Esophagus squamous epithelium (tissue), 5 donors: Measurements from ENCODE around the gene CDK16. TPM values are rescaled to one million over a fixed set of nuclear protein-coding genes. Genes with fewer than 3 reads are reported as not detected.

Source experiments
- DNase-seq: peaks from one replicate; lab custom pipeline; 2025; lab: John Stamatoyannopoulos, UW
- H3K27ac ChIP-seq, 4 donors: fragments of 200-600 bp; sonication (generic); one replicate each; pipeline ENCODE4 v1.5.1; 2016 to 2019; ENCODE audit warnings: mild to moderate bottlenecking in 1 of 4
- H3K27me3 ChIP-seq, 4 donors: fragments of 200-600 bp; sonication (generic); 1 replicate in 3 of 4; 2 replicates in 1 of 4; pipeline versions ENCODE4 v1.5.1 to v1.6.0; 2017 to 2021; ENCODE audit warnings: antibody characterized with exemption in 1 of 4
- H3K36me3 ChIP-seq, 3 donors: fragments of 200-600 bp; sonication (generic); one replicate each; pipeline ENCODE4 v1.5.1; 2016 to 2019
- H3K4me1 ChIP-seq, 3 donors: fragments of 200-600 bp; sonication (generic); one replicate each; pipeline ENCODE4 v1.5.1; 2017 to 2019
- H3K4me3 ChIP-seq, 4 donors: fragments of 200-600 bp; sonication (generic); 1 replicate in 3 of 4; 2 replicates in 1 of 4; pipeline ENCODE4 v1.5.1; 2016 to 2019; ENCODE audit warnings: mild to moderate bottlenecking in 2 of 4, moderate library complexity in 1 of 4
- H3K9me3 ChIP-seq, 3 donors: fragments of 200-600 bp; sonication (generic); one replicate each; pipeline ENCODE4 v1.5.1; 2016 to 2019
- POLR2A ChIP-seq, 4 donors: fragments of 450-650 bp; IDR thresholded peaks; one replicate each; pipeline ENCODE4 v1.6.1; 2017; ENCODE audit warnings: antibody characterized with exemption in 4 of 4, mild to moderate bottlenecking in 4 of 4, moderate library complexity in 3 of 4
- WGBS, 2 donors: methylation state at CpG; one replicate each; pipeline ENCODE4 v1.1.5; 2018; 5-methylcytosine and 5-hydroxymethylcytosine counted together
- intact Hi-C: fragments of 100-400 bp; cut with DNase I; formaldehyde crosslinking; loops from one replicate; pipeline ENCODE4 v1.15.0; 2022
- total RNA-seq, 4 donors: library from RNA; depleted of rRNA; stranded (reverse); fragments of >200 nt; gene quantifications; one replicate each; pipeline ENCODE4 v1.1.0, GENCODE V29; 2016
- TF ChIP-seq, protein P1 (sequence below), 6 experiments: fragments of 450-650 bp in 4 of 6; fragments of 200-600 bp in 2 of 6; sonication (generic) in 2 of 6; IDR thresholded peaks; one replicate each; pipeline ENCODE4 v1.5.1; 2016 to 2019; ENCODE audit warnings: antibody characterized with exemption in 6 of 6, mild to moderate bottlenecking in 4 of 6, moderate library complexity in 4 of 6
- donor health status: DM: yes; HTN: yes; CAD: no.

Gene CDK16
- total RNA-seq, result 100 to 1,000 TPM in 2 of 4 donors, 10 to 100 TPM in 2; 78.1 to 115 (median 99.4) TPM

DNA sequence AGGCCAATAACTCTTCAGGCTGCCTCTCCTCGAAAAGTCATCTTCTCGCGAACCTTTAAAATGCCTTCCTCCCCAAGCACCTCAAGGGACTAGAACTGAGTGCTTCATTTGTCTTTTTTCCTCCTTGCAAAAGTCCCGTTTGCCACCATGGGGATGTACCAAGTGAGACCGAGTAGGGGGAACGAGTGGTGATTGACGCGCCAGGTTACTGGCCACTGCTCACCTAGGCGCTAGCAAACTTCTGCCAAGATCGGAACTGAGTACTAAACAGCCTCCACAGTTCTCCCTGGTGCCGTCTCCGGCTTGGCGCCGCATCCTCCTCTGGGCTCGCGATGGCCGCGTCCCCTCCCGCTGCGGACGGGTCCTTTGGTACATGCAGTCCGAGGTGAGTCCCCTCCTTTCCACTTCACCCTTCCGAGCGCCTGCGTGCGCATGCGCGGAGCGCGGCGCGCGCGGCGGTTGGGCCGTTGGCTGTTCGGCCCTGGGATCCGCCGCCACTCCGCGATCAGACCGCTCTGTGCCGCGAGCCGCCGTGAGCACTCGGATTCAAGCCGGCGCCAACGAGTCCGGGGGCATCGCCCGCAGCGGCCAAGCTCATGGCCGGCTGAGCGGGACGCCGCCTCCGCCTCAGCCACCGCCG is at the start of gene CDK16:
TSS of gene CDK16 (plus strand) at position 402 of the 640 bp plus-strand sequence. CDS start 4,877 bp downstream, outside the sequence.
- H3K4me3 ChIP-seq, result peak within 1 kb of the TSS; percentile 61 to 91 (median 88)
- DNase-seq, result no peak
- peak in 3 of 4 donors; percentile 79 to 93 (median 79) for TF ChIP-seq POLR2A (IDR thresholded peaks at IDR 0.05)
- TF ChIP-seq, protein P1, sequence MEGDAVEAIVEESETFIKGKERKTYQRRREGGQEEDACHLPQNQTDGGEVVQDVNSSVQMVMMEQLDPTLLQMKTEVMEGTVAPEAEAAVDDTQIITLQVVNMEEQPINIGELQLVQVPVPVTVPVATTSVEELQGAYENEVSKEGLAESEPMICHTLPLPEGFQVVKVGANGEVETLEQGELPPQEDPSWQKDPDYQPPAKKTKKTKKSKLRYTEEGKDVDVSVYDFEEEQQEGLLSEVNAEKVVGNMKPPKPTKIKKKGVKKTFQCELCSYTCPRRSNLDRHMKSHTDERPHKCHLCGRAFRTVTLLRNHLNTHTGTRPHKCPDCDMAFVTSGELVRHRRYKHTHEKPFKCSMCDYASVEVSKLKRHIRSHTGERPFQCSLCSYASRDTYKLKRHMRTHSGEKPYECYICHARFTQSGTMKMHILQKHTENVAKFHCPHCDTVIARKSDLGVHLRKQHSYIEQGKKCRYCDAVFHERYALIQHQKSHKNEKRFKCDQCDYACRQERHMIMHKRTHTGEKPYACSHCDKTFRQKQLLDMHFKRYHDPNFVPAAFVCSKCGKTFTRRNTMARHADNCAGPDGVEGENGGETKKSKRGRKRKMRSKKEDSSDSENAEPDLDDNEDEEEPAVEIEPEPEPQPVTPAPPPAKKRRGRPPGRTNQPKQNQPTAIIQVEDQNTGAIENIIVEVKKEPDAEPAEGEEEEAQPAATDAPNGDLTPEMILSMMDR (IDR thresholded peaks at IDR 0.05), result peak in 1 of 6 experiments; percentile 12
- intact Hi-C loops, result no loop called here
- H3K36me3 ChIP-seq, result peaks cover 19 to 37% (median 20%) of the 10 kb centered on the region in 3 donors
- peak within 1 kb of the TSS; percentile 96 to 99 (median 98) for H3K27ac ChIP-seq
- 0 to 16% methylated on average over 10 to 12 of the region's 61 CpGs for WGBS, 2 donors
- H3K27me3 ChIP-seq, result no peaks in the 10 kb centered on the region
- H3K4me1 ChIP-seq, result peaks cover 14 to 40% (median 16%) of the 10 kb centered on the region in 3 donors
- H3K9me3 ChIP-seq, result no peaks in the 10 kb centered on the region

DNA sequence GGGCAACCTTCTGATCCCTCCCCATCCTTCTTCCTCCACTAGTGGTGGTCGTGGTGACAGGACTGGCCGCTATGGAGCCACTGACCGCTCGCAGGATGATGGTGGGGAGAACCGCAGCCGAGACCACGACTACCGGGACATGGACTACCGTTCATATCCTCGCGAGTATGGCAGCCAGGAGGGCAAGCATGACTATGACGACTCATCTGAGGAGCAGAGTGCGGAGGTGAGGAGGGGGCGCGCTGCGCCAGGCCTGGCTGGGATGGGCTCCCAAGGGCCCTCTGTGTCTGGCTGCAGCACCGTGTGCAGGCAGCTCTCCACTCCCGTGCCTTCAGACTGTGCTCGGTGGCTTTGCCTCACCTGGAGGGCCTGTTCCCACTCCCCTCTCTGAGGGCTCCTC is 49.2 kb upstream of the CDK16 start:
- Histone ChIP-seq H3K36me3 (peaks cover 0 to 52% (median 8%) of the 10 kb centered on the region in 3 donors), H3K27me3 (peaks cover 0 to 3% (median 0%) of the 10 kb centered on the region in 4 donors), H3K27ac (no peak overlapping the region), H3K4me1 (no peaks in the 10 kb centered on the region), H3K9me3 (no peaks in the 10 kb centered on the region), H3K4me3 (no peak overlapping the region)
- intact Hi-C loops, result no loop called here
- no peak for TF ChIP-seq POLR2A (IDR thresholded peaks at IDR 0.05)
- TF ChIP-seq, protein P1 (IDR thresholded peaks at IDR 0.05), result no peak
- WGBS, 2 donors, result 93 to 97% methylated on average over 3 to 6 of the region's 19 CpGs
- no peak for DNase-seq

DNA sequence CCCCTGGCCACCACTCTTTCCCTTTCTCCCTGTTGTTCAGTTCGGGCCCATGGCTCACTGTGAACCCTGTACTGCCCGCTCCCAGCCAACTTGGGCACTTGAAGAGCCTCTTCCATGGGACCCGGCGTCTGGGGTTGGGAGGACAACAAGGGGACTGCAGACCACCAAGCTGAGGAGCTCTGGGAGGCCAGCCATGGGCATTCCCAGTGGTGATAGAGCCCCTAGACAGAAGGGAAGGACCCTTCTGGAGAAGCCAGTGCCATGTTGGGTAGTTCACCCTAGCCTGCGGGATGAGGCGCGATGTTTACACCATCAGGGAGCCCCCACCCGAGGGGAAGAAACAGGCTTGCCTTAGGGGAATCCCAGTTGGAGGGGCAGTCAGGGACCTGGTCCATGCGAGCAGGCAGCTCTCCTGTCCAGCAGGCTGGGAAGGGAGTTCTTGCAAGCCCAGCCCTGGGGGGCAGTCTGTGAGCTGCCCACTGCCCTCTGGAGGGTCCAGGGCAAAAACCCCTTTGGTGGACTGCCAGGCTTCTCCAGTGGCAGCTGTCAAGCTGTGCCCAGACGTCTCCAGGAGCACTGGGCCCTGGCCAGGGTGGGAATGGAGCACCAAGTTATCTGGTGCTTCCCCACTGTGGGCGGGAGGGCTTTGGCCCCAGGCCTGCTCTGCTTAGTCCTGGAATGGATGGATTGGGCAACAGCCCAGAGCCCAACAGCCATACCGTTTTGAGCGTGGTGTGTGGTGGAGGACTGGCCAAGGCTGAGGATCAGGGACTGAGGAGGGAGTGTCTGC is 48.6 kb upstream of the CDK16 start:
- intact Hi-C loops, result no loop called here
- Histone ChIP-seq H3K4me3 (no peak overlapping the region), H3K9me3 (no peaks in the 10 kb centered on the region), H3K4me1 (no peaks in the 10 kb centered on the region), H3K27ac (no peak overlapping the region), H3K27me3 (peaks cover 0 to 3% (median 0%) of the 10 kb centered on the region in 4 donors), H3K36me3 (peaks cover 0 to 59% (median 9%) of the 10 kb centered on the region in 3 donors)
- no peak for DNase-seq
- TF ChIP-seq, protein P1 (IDR thresholded peaks at IDR 0.05), result no peak
- TF ChIP-seq POLR2A (IDR thresholded peaks at IDR 0.05), result no peak
- 80% methylated on average over 1 of the region's 13 CpGs; no CpG with 5 or more reads in 1 of the 2 donors for WGBS, 2 donors

DNA sequence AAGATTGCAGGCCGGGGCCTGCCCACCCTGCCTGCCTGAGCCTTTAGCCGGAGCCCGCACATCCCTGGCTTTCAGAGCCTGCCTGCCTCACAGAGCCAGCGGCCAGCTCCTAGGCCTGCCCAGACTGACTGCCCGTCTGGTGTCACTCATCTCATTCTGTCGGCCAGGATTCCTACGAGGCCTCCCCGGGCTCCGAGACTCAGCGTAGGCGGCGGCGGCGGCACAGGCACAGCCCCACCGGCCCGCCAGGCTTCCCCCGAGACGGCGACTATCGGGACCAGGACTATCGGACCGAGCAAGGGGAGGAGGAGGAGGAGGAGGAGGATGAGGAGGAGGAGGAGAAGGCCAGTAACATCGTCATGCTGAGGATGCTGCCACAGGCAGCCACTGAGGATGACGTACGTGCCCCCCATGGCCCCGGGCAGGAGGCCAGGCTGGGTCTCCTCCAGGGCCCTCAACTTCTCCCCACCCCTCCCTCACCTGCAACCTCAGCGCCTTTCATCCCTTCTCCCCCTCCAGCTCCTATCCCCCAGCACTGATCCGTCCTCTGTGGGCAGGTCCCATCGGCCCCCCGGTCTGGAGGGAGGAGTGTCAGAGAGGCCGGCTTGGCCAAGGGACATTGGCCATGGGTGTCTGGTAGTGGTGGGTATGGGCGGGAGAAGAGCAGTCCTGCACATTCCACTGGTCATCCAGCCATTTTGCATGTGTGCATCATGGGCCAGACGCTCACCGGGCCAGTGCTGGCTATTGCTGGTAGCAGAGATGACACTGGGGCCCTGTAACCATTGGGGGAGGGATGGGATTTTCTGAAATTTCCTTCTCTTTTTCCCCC is 47.4 kb upstream of the CDK16 start:
- Histone ChIP-seq H3K4me1 (no peaks in the 10 kb centered on the region), H3K27ac (no peak overlapping the region), H3K36me3 (peaks cover 0 to 70% (median 14%) of the 10 kb centered on the region in 3 donors), H3K9me3 (no peaks in the 10 kb centered on the region), H3K27me3 (peaks cover 0 to 3% (median 0%) of the 10 kb centered on the region in 4 donors), H3K4me3 (no peak overlapping the region)
- 79 to 89% methylated on average over 6 of the region's 34 CpGs for WGBS, 2 donors
- no peak for TF ChIP-seq POLR2A (IDR thresholded peaks at IDR 0.05)
- TF ChIP-seq, protein P1 (IDR thresholded peaks at IDR 0.05), result no peak
- no peak for DNase-seq
- intact Hi-C loops, result no loop called here
